GM19455 (cell line): ENCODE data around the gene LDLRAD4.

Experiments used
- ATAC-seq: cut with Tn5 transposase; IDR thresholded peaks from one replicate; pipeline ENCODE4 v1.9.1; 2021; ENCODE audit not compliant: unreplicated experiment

The LDLRAD4 gene

DNA sequence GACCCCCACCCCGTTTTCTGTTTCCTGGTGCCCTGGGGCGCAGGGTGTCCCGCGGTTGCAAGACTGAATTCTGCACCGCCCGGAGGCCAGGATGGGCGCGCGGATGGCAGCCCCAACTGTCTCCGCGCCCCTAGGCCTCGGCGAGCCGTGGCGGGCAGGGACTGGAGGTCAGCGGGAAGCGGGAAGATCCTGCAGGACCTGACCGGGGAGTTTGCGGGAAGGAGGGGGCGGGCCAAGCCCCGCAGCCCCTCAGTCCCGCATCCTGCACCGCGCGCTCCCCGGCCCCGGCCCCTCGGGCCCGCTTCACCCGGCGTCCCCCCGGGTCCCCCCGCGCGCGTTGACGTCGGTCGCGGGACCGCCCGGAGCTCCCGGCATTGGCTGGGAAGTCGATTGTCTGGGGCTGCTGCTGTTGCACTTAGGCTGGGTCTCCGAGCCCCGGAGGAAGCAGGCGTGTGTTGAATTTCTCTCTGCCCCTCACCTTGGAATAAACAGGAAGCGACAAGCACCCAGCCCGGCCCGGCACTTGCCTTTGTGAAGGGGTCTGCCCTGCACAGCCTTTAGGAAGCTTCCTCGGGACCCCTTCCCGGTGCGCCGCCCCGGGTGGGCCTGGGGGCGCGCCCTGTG lies at the start of gene LDLRAD4:
TSS of gene LDLRAD4 (plus strand) at position 393 of the 624 bp plus-strand sequence.
- no peak for ATAC-seq

- ATAC-seq = no peak
Observed at GRCh38 chr18:13173578-13174145, 44.9 kb upstream of the LDLRAD4 start.

- no peak for ATAC-seq
Observed at GRCh38 chr18:13175266-13175665, 43.3 kb upstream of the LDLRAD4 start.

GRCh38 chr18:13175754-13176210 lies 42.8 kb upstream of the LDLRAD4 start:
- no peak for ATAC-seq

GRCh38 chr18:13176847-13177246 lies 41.7 kb upstream of the LDLRAD4 start:
- ATAC-seq = no peak

- ATAC-seq = no peak
Observed at GRCh38 chr18:13178197-13178596, 40.4 kb upstream of the LDLRAD4 start.

DNA sequence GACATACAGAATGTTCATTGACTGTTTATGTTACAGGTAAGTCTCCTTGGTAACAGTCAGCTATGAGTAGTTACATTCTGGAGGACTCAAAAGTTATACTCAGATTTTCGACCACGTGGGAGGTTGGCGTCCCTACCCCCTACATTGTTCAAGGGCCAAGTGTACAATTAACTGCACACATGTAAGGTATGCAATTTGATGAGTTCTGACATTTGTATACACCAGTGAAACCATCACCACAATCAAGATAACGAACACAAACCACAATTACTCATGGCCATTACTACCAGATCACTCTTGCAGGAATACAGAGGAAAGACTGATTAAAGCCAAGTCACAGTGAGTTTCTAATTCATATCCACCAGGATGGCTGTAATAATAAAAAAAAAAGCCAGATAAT lies 39.6 kb upstream of the LDLRAD4 start:
- ATAC-seq = no peak

DNA sequence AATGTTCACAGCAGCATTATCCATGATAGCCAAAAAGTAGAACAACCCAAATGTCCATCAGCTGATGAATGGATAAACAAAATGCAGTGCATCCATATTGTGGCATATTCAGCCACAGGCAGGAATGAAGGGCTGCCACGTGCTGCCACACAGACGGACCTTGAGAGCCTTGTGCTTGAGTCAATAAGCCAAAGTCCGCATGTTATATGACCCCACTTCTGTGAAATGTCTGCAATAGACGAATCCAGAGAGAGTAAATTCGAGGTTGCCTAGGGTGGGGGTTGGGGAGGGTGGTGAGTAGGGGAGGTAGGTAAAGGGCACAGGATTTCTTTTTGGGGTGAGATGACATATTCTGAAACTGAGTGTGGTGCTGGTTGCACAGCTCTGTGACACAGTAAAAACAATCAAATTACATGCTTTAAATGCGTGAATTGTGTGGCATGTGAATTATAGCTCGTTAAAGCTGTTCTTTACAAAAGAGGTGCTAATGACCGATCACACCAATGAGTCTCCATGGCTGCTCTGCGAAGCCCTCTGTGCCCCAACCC lies 38.9 kb upstream of the LDLRAD4 start:
- no peak for ATAC-seq

GRCh38 chr18:13180614-13181375 lies 37.8 kb upstream of the LDLRAD4 start:
- ATAC-seq = no peak

DNA sequence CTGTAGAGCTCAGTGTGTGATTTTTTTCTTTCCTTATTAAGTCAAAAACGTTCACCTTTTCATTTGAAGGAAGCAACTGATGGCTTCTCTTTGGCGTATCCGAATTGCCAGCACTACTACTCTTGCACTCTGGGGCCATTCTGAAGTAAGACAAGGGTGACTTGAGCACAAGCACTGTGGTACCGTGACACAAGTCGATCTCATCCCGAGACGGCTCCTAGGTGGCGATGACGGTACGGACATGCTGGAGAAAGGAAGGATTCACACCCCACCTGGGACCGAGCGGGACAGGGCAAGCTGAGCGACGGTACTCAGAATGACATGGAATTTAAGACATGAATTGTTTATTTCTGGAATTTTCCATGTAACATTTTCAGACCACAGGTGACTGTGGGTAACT lies 36.8 kb upstream of the LDLRAD4 start:
- no peak for ATAC-seq

- ATAC-seq = no peak
Observed at GRCh38 chr18:13183359-13183758, 35.2 kb upstream of the LDLRAD4 start.

DNA sequence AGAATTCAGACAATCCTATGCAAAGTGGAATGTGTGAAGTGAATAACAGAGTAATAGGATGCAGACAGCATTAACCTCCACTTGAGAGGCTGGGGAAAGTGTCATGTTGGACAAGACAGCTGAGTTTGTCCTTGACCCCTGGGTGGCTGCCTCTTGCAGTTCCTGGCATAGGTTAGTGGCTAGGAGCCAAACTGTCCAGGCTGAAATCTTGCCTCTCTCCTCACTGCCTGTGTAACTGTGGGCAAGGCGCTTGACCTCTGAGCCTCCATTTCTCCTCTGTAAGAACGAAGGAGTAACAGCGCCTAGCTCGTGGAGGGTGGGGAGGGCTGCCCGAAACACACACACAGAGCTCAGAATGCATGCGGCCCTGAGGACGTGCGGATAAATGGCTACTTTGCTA lies 34.8 kb upstream of the LDLRAD4 start:
- no peak for ATAC-seq

- ATAC-seq = no peak
Observed at GRCh38 chr18:13184396-13184795, 34.2 kb upstream of the LDLRAD4 start.

DNA sequence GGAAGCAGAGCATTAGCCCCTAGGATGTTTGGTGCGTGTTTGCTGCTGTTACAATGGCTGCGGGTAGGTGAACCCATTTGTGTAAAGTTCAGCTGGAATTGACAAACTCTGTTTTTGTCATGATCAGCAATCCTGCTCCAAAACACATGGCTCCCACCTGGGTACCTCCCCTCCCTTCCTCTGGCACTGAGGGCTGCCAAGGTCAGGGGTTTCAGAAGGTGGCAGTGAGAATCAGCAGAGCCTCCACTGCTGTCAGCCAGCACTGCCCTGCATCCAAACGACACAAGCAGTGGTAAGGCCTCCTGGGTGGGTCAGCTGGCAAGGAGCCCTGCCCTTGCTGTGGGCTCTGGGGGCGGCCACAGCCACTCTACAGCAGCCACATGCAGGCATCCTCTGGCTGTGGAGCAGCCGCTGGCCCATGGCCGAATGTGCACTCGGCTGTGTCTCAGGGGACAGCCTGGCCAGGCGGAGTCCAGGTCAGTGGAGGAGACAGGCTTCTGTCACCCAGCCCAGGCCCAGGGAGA lies 32.8 kb upstream of the LDLRAD4 start:
- ATAC-seq = no peak

DNA sequence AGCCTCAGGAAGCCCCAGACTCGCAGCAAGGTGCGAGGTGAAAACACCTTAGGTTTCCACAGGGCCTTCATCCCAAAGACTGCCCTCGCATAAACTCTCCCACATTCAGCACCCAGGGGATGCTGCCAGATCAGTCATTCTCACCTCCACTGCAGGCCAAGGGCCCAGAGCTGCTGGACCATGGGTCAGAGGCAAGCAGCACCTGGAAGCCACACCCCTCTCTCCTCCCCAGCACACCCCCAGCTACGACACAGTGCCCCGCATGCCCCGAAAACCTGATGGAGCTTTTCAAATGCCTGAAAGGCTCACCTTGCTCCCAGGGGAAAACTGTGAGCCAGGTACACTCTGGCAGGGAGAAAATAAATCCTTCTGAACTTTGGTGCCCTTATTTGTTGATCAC lies 31.9 kb upstream of the LDLRAD4 start:
- ATAC-seq = no peak

DNA sequence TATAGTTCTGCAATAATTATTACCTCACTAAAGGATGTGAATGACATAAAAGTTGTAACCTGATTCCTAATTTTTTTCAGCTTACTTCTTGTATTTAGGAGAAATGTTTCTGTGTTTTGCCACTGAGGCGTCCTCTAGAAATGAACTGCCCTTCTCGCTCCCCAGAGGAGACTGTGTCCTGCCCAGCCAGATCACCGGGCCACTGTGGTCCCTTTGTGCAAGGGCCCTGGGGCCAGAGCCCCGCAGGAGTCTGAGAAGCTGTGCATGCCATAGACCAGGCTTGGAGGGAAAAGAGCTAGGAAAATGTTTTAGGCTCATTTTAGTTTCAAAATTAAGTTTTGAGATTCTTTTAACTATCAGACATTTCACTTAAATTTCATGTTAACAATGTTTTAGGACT lies 31.1 kb upstream of the LDLRAD4 start:
- ATAC-seq = no peak

GRCh38 chr18:13191031-13191430 lies 27.5 kb upstream of the LDLRAD4 start:
- no peak for ATAC-seq

GRCh38 chr18:13191779-13192178 lies 26.8 kb upstream of the LDLRAD4 start:
- ATAC-seq = no peak

- ATAC-seq = no peak
Observed at GRCh38 chr18:13192970-13193369, 25.6 kb upstream of the LDLRAD4 start.

DNA sequence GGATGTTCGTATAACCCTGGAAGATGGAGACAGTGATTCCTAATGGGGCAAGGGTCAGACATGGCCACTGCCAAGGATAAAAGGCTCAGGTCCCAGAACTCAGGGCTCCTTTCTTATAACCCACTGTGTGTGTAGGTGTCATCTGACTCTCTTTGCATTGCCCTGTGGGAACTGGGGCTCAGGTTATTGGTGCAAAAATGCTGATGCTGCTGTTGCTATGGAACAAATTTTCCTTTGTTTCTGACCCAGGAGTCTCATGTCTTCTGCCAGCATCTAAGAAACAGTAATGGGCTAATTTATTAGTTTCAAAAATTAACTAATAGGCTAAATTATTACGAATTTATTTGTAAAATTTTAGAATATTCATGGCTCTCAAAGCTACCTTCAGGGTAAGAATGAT lies 24.3 kb upstream of the LDLRAD4 start:
- no peak for ATAC-seq

- ATAC-seq = no peak
Observed at GRCh38 chr18:13198701-13199100, 19.9 kb upstream of the LDLRAD4 start.

- no peak for ATAC-seq
Observed at GRCh38 chr18:13199169-13199568, 19.4 kb upstream of the LDLRAD4 start.
